BE2C (cell line): ENCODE results near the gene RPS6KB2.
A peak's percentile ranks its signal among the peaks of the same experiment; 100 is the strongest.

Experiments used
- DNase-seq: peaks from one replicate; pipeline ENCODE4 v3.0.0-alpha.2; 2020
- H3K27me3 ChIP-seq: fragments of 250-450 bp; sonication (Bioruptor Pico); 2 replicates; pipeline ENCODE4 v1.5.1; 2020; ENCODE audit warnings: mild to moderate bottlenecking
- H3K36me3 ChIP-seq: fragments of 250-450 bp; sonication (Bioruptor Pico); 2 replicates; pipeline ENCODE4 v1.5.1; 2020; ENCODE audit warnings: mild to moderate bottlenecking
- H3K4me1 ChIP-seq: fragments of 250-450 bp; sonication (Bioruptor Pico); 2 replicates; pipeline ENCODE4 v1.5.1; 2020
- H3K4me3 ChIP-seq: 2 replicates; pipeline ENCODE4 v1.5.1; 2011; ENCODE audit warnings: low read depth, low read length
- H3K9me3 ChIP-seq: fragments of 250-450 bp; sonication (Bioruptor Pico); 2 replicates; pipeline ENCODE4 v1.5.1; 2020
- CTCF ChIP-seq: IDR thresholded peaks from 2 replicates; pipeline ENCODE4 v1.5.1; 2012; ENCODE audit warnings: mild to moderate bottlenecking, low read depth, low read length

Gene RPS6KB2

GRCh38 chr11:67440229-67441097 lies 12.2 kb downstream of the RPS6KB2 start:
- Histone ChIP-seq H3K4me3 (no peak overlapping the region), H3K9me3 (no peaks in the 10 kb centered on the region), H3K27me3 (no peaks in the 10 kb centered on the region), H3K4me1 (peaks cover 9% of the 10 kb centered on the region), H3K36me3 (peaks cover 10% of the 10 kb centered on the region)
- DNase-seq = no peak
- TF ChIP-seq CTCF = no peak

GRCh38 chr11:67441098-67441563 lies 12.8 kb downstream of the RPS6KB2 start:
- peaks cover 4% of the 10 kb centered on the region; the same call in 1 of the 2 replicates for H3K36me3 ChIP-seq
- H3K4me3 ChIP-seq = no peak overlapping the region
- peaks cover 6% of the 10 kb centered on the region for H3K4me1 ChIP-seq
- no peak for TF ChIP-seq CTCF
- H3K27me3 ChIP-seq = no peaks in the 10 kb centered on the region
- no peak for DNase-seq
- no peaks in the 10 kb centered on the region for H3K9me3 ChIP-seq

- TF ChIP-seq CTCF = no peak
- no peak for DNase-seq
- H3K36me3 ChIP-seq = peaks cover 3% of the 10 kb centered on the region; the same call in 1 of the 2 replicates
- no peaks in the 10 kb centered on the region for H3K9me3 ChIP-seq
- H3K4me1 ChIP-seq = no peaks in the 10 kb centered on the region
- H3K4me3 ChIP-seq = no peak overlapping the region
- H3K27me3 ChIP-seq = no peaks in the 10 kb centered on the region
Observed at GRCh38 chr11:67441731-67442351, 13.5 kb downstream of the RPS6KB2 start.

- no peak for TF ChIP-seq CTCF
- peak overlapping the region; percentile 76 for H3K4me3 ChIP-seq
- 0 out of 2 replicates have a peak, but pooled peaks cover 3% of the 10 kb centered on the region for H3K36me3 ChIP-seq
- no peak for DNase-seq
- no peaks in the 10 kb centered on the region for H3K9me3 ChIP-seq
- no peaks in the 10 kb centered on the region for H3K4me1 ChIP-seq
- no peaks in the 10 kb centered on the region for H3K27me3 ChIP-seq
Observed at GRCh38 chr11:67442504-67443404, 14.5 kb downstream of the RPS6KB2 start.

GRCh38 chr11:67445515-67445914 lies 17.2 kb downstream of the RPS6KB2 start:
- Histone ChIP-seq H3K27me3 (no peaks in the 10 kb centered on the region), H3K9me3 (no peaks in the 10 kb centered on the region), H3K4me1 (no peaks in the 10 kb centered on the region), H3K4me3 (no peak overlapping the region), H3K36me3 (0 out of 2 replicates have a peak, but pooled peaks cover 3% of the 10 kb centered on the region)
- no peak for DNase-seq
- no peak for TF ChIP-seq CTCF
